Esophagus squamous epithelium (tissue), 5 donors: Measurements from ENCODE around the gene CR1L. TPM values are rescaled to one million over a fixed set of nuclear protein-coding genes. Genes with fewer than 3 reads are reported as not detected.
"Not testable (repeated sequence)": the region's sequence is repeated elsewhere in the genome, so short reads cannot be mapped to it uniquely, and the experiment has no call there.

Experiments
- DNase-seq: peaks from one replicate; lab custom pipeline; 2025; lab: John Stamatoyannopoulos, UW
- H3K27ac ChIP-seq, 4 donors: fragments of 200-600 bp; sonication (generic); one replicate each; pipeline ENCODE4 v1.5.1; 2016 to 2019; ENCODE audit warnings: mild to moderate bottlenecking in 1 of 4
- H3K27me3 ChIP-seq, 4 donors: fragments of 200-600 bp; sonication (generic); 1 replicate in 3 of 4; 2 replicates in 1 of 4; pipeline versions ENCODE4 v1.5.1 to v1.6.0; 2017 to 2021; ENCODE audit warnings: antibody characterized with exemption in 1 of 4
- H3K36me3 ChIP-seq, 3 donors: fragments of 200-600 bp; sonication (generic); one replicate each; pipeline ENCODE4 v1.5.1; 2016 to 2019
- H3K4me1 ChIP-seq, 3 donors: fragments of 200-600 bp; sonication (generic); one replicate each; pipeline ENCODE4 v1.5.1; 2017 to 2019
- H3K4me3 ChIP-seq, 4 donors: fragments of 200-600 bp; sonication (generic); 1 replicate in 3 of 4; 2 replicates in 1 of 4; pipeline ENCODE4 v1.5.1; 2016 to 2019; ENCODE audit warnings: mild to moderate bottlenecking in 2 of 4, moderate library complexity in 1 of 4
- H3K9me3 ChIP-seq, 3 donors: fragments of 200-600 bp; sonication (generic); one replicate each; pipeline ENCODE4 v1.5.1; 2016 to 2019
- CTCF ChIP-seq, 6 experiments: fragments of 450-650 bp in 4 of 6; fragments of 200-600 bp in 2 of 6; sonication (generic) in 2 of 6; IDR thresholded peaks; one replicate each; pipeline ENCODE4 v1.5.1; 2016 to 2019; ENCODE audit warnings: antibody characterized with exemption in 6 of 6, mild to moderate bottlenecking in 4 of 6, moderate library complexity in 4 of 6
- POLR2A ChIP-seq, 4 donors: fragments of 450-650 bp; IDR thresholded peaks; one replicate each; pipeline ENCODE4 v1.6.1; 2017; ENCODE audit warnings: antibody characterized with exemption in 4 of 4, mild to moderate bottlenecking in 4 of 4, moderate library complexity in 3 of 4
- WGBS, 2 donors: methylation state at CpG; one replicate each; pipeline ENCODE4 v1.1.5; 2018; 5-methylcytosine and 5-hydroxymethylcytosine counted together
- intact Hi-C: fragments of 100-400 bp; cut with DNase I; formaldehyde crosslinking; loops from one replicate; pipeline ENCODE4 v1.15.0; 2022
- total RNA-seq, 4 donors: library from RNA; depleted of rRNA; stranded (reverse); fragments of >200 nt; gene quantifications; one replicate each; pipeline ENCODE4 v1.1.0, GENCODE V29; 2016
- donor health status: DM: yes; HTN: yes; CAD: no.

Gene CR1L
- total RNA-seq, 4 donors from 2014 or later = not detected

GRCh38 chr1:207628776-207629175 is 16.2 kb upstream of the CR1L start:
- Histone ChIP-seq H3K9me3 (no peaks in the 10 kb centered on the region), H3K27ac (no peak overlapping the region), H3K4me3 (no peak overlapping the region), H3K36me3 (no peaks in the 10 kb centered on the region), H3K4me1 (no peaks in the 10 kb centered on the region), H3K27me3 (peaks cover 0 to 3% (median 0%) of the 10 kb centered on the region in 4 donors)
- WGBS, 2 donors = 11 to 22% methylated on average over 5 of the region's 5 CpGs
- DNase-seq = no peak
- TF ChIP-seq CTCF (IDR thresholded peaks at IDR 0.05) = no peak
- TF ChIP-seq POLR2A (IDR thresholded peaks at IDR 0.05) = no peak
- intact Hi-C loops = no loop called here

GRCh38 chr1:207631137-207631536 is 13.8 kb upstream of the CR1L start:
- no peak for DNase-seq
- no peaks in the 10 kb centered on the region for H3K36me3 ChIP-seq
- H3K4me3 ChIP-seq = no peak overlapping the region
- peaks cover 0 to 3% (median 0%) of the 10 kb centered on the region in 3 donors for H3K4me1 ChIP-seq
- intact Hi-C loops = no loop called here
- WGBS, 2 donors = 45 to 73% methylated on average over 1 of the region's 1 CpG
- peaks cover 0 to 3% (median 0%) of the 10 kb centered on the region in 4 donors for H3K27me3 ChIP-seq
- no peak for TF ChIP-seq CTCF (IDR thresholded peaks at IDR 0.05)
- no peak for TF ChIP-seq POLR2A (IDR thresholded peaks at IDR 0.05)
- H3K9me3 ChIP-seq = no peaks in the 10 kb centered on the region
- no peak overlapping the region for H3K27ac ChIP-seq

GRCh38 chr1:207633226-207633625 is 11.7 kb upstream of the CR1L start:
- DNase-seq = no peak

GRCh38 chr1:207633699-207634289 is 11.1 kb upstream of the CR1L start:
- intact Hi-C loops, H3K9me3 ChIP-seq, H3K36me3 ChIP-seq, H3K27ac ChIP-seq, DNase-seq, H3K4me1 ChIP-seq, H3K4me3 ChIP-seq, H3K27me3 ChIP-seq: not testable (repeated sequence)
- 58 to 71% methylated on average over 12 of the region's 12 CpGs for WGBS, 2 donors

More at GRCh38 chr1:207633226-207633625, 11.7 kb upstream of the CR1L start:
- intact Hi-C loops = no loop called here
- H3K27ac ChIP-seq = no peak overlapping the region
- H3K9me3 ChIP-seq = no peaks in the 10 kb centered on the region
- H3K27me3 ChIP-seq = peaks cover 0 to 4% (median 0%) of the 10 kb centered on the region in 4 donors
- H3K4me1 ChIP-seq = peaks cover 0 to 3% (median 0%) of the 10 kb centered on the region in 3 donors
- TF ChIP-seq CTCF (IDR thresholded peaks at IDR 0.05) (no peak), POLR2A (IDR thresholded peaks at IDR 0.05) (no peak)
- H3K4me3 ChIP-seq = no peak overlapping the region
- H3K36me3 ChIP-seq = no peaks in the 10 kb centered on the region

GRCh38 chr1:207634293-207634692 is 10.6 kb upstream of the CR1L start:
- H3K4me1 ChIP-seq, intact Hi-C loops, H3K27ac ChIP-seq, H3K9me3 ChIP-seq, H3K4me3 ChIP-seq, DNase-seq, H3K36me3 ChIP-seq: not testable (repeated sequence)
- 76 to 82% methylated on average over 6 of the region's 6 CpGs for WGBS, 2 donors
- peaks cover 0 to 14% (median 0%) of the 10 kb centered on the region in 4 donors for H3K27me3 ChIP-seq

- intact Hi-C loops, H3K36me3 ChIP-seq: not testable (repeated sequence)
These were observed 9.3 kb upstream of the CR1L start for GRCh38 chr1:207635569-207636186.

GRCh38 chr1:207638487-207639145 is 6.3 kb upstream of the CR1L start:
- H3K27me3 ChIP-seq = peaks cover 0 to 29% (median 0%) of the 10 kb centered on the region in 4 donors
- H3K4me3 ChIP-seq, H3K27ac ChIP-seq, intact Hi-C loops, H3K4me1 ChIP-seq, H3K9me3 ChIP-seq, H3K36me3 ChIP-seq, DNase-seq: not testable (repeated sequence)
- WGBS, 2 donors = 81% methylated on average over 8 to 9 of the region's 9 CpGs

More at GRCh38 chr1:207635569-207636186, 9.3 kb upstream of the CR1L start:
- H3K4me3 ChIP-seq, H3K27ac ChIP-seq, DNase-seq, H3K4me1 ChIP-seq, H3K9me3 ChIP-seq: not testable (repeated sequence)
- 52 to 61% methylated on average over 7 of the region's 7 CpGs for WGBS, 2 donors
- H3K27me3 ChIP-seq = peaks cover 0 to 22% (median 0%) of the 10 kb centered on the region in 4 donors

GRCh38 chr1:207639362-207639761 is 5.6 kb upstream of the CR1L start:
- peaks cover 0 to 30% (median 0%) of the 10 kb centered on the region in 4 donors for H3K27me3 ChIP-seq
- H3K36me3 ChIP-seq, H3K27ac ChIP-seq, DNase-seq, H3K4me1 ChIP-seq, intact Hi-C loops, H3K4me3 ChIP-seq, H3K9me3 ChIP-seq: not testable (repeated sequence)
- 49 to 72% methylated on average over 5 of the region's 5 CpGs for WGBS, 2 donors
